Activated effector memory CD4-positive, alpha-beta T cell treated with anti-CD3 and anti-CD28 coated beads, Interleukin-2, amount 50 U/mL, for 16 hours (primary cell): ENCODE results near the gene CHST13.

Experiments used
- DNase-seq: peaks from one replicate; pipeline ENCODE4 v3.0.0-alpha.2; 2020

The CHST13 gene

DNA sequence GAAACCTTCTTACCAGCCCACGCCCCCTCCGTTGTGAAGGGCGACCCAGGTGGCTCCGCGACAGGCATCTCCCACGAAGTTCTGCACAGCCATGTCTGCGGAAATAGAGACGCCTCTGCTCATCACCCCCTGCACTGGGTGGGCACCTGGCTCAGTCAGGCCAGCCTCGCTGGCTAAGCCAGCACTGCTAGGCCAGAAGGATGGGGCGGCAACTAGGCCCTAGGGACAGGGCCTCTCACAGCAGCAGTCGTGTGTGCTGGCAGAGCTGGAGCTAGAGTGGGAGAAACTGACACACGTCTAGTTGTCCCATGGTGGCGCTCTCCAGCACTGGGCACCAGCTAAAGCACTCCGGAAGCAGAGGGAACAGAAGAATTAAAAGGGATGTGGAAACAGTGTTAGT is 35.8 kb upstream of the CHST13 start:
- DNase-seq = no peak

DNA sequence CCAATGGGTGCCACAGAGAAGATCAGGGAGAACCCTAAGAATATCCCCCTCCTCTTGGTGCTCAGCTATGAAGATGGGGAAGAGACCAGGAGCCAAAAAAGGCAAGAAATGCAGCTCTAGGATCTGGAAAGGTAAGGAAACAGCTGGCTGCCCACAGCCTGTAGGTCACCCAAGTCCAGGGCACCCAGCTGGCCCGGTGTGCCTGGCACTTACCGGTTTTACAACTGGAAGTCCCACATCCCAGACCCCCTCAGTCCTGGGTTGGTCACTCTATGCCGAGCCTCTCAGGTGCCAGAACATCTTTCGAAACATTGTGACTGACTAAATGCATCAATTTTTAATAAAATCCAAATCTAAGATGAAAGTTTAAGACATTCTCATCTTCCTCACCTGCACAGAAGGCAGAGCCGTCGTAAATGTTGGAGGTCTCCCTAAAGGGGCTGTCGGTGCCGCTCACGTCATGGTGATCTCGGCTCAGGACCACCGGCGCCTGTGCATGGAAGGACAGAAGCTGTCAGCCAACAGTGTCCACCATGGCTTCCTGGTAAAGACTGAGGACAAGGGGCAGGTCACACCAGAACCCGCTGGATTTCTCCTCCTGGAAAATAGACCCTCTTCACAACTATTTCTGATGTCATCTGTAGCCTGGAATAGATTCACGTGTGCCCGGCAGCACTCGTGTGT is 34.9 kb upstream of the CHST13 start:
- DNase-seq = no peak

DNA sequence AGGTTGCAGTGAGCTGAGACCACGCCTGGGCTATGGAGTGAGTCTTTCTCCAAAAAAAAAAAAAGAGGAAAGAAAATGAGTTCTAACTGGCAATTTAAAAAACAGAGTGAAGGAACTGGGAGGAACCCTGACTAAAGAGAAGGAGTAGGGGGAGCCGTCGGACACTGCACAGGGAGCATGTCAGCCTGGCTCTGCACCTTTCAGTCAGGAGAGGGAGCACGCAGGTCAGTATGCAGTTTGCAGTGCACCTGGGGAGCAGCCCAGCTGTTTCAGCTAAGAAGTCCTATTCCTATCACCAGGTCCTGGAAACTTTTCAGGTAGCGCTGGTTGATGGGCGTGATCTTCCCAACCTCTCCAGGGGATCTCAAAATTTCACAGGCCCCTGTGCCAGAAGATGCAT is 33.3 kb upstream of the CHST13 start:
- DNase-seq = no peak

DNA sequence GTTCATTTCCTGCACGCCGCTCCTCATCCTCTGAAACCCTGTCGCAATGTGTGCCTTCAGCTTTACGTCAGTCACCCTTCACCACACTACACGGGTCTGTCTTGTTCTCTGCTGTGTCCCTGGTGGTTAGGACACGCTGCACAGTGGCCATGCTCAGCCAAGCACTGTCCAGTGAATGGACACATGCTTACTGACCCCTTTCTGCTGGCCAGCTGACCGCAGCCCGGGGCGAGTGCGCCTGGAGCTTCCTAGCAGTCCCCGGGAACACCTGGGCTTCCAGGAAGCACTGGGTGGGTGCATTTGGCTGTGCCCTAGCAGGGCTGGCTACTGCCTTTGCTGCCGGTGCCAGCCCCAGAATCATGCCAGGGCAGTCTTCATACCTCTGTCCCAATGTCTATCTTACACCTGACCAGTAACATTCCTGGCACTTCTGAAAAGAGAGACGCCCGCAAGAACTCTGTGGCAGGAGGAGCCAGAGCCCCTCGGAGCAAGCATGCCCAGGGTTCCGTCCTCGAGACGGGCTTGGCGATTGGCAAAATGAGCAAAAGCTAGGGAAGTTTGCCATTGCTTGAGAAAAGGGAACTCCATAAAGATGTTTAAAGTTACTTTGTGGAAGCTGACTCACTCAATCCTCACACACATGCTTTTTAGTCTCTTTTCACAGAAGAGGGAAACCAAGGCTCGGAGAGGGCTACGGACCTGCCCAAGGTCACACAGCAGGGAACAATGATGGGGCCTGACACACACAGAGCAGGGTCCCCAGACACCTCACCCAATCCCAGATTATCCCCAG is 32.5 kb upstream of the CHST13 start:
- DNase-seq = no peak

DNA sequence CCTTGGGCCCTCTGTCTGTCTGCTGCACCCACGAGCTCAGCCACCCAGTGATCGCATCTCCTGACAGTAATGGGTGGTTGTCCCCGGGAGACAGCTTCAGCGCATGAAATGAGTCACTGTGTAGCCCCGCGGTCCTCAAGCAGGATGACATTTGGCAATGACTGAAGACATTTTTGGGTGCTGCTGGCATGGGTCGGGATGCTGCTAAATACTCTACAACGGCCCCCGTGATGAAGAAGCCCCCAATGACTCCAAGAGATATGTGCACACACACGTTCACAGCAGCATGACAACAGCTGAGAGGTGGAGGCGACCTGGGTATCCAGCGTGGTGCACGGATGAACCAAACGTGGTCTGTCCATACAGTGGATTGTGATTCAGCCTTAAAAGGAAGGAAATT is 30.9 kb upstream of the CHST13 start:
- DNase-seq = no peak

DNA sequence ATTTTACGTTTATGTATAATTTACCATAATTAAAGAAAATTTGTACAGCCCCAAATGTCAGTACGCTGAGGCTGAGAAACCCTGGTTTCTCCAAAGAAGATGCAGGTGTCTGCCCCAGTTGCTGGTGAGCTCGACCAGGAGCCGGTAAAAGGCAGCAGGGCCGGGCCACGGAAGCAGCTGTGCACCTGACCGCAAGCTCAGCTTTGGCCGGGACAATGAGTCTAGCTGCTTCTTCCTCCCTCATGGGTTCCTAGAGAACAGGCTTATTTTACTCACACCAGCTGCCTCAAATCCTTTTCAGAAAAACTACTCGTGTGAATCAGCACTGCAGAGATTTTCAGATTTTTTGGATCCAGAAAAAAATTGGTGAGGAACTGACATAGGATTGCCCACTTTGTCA is 30.2 kb upstream of the CHST13 start:
- DNase-seq = no peak

DNA sequence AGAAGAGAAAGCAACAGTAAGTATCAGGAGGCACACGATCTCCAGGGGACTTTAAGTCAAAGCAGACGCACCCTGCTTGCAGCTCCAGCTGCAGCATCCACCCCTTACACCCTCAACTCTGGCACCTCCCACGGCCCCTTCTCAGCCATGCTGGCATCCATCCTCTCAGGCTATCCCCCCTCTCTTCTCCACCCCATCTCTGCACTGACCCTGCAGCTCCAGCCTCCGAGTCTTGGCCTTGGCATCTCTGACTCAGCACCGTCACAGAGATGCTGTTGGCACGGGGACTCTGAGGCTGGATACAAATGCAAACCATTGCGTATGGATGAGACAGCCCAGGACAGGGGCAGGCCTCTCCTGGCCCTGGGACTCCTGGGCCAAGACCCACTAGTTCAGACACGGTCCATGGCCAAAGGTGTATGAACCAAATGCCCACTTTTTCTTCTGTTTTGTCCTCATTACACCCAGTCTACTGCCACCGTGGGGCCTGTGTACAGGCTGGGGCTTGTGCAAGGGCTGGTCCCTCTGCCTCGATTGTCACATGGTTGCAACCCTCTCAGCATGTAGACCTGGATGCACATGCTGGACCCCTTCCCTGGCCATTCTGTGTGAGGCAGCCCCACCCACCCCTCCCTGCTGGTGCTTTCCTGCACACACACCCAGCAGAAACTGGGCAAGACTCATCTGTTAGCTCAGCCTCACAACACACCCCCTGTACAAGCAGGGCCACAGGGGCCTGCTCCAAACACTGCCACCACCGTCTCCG is 29.6 kb upstream of the CHST13 start:
- no peak for DNase-seq

DNA sequence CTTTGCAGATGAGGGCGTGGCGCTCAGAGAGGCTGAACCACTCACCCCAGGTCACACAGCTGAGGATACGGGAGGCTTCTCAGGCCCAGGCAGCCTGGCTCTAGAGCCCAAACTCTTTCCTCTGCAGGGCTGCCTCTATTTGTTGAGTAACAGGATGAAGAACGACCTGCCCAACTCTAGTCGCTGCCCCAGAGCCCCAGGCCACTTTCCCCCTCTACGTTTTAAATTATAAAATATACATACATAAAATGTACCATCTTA is 29.1 kb upstream of the CHST13 start:
- DNase-seq = no peak

DNA sequence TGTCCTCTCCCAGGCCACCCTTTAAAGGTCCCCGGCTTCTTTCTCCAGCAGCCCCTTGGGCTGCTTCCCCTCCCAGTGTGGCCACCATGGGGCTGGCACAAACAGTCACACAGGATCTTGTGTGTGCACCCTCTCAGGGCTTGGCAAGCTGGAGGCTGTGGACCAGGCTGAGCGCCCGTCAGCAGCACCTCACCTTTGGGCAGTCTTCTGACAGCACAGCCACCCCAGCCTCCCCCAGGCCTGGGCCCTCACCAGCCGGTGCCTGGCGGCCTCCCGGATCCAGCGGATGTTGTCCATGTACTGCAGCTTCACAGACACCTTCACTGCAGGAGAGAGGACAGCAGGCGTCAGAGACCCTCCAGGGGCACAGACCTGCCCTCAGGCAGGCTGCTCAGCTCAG is 28.2 kb upstream of the CHST13 start:
- no peak for DNase-seq

DNA sequence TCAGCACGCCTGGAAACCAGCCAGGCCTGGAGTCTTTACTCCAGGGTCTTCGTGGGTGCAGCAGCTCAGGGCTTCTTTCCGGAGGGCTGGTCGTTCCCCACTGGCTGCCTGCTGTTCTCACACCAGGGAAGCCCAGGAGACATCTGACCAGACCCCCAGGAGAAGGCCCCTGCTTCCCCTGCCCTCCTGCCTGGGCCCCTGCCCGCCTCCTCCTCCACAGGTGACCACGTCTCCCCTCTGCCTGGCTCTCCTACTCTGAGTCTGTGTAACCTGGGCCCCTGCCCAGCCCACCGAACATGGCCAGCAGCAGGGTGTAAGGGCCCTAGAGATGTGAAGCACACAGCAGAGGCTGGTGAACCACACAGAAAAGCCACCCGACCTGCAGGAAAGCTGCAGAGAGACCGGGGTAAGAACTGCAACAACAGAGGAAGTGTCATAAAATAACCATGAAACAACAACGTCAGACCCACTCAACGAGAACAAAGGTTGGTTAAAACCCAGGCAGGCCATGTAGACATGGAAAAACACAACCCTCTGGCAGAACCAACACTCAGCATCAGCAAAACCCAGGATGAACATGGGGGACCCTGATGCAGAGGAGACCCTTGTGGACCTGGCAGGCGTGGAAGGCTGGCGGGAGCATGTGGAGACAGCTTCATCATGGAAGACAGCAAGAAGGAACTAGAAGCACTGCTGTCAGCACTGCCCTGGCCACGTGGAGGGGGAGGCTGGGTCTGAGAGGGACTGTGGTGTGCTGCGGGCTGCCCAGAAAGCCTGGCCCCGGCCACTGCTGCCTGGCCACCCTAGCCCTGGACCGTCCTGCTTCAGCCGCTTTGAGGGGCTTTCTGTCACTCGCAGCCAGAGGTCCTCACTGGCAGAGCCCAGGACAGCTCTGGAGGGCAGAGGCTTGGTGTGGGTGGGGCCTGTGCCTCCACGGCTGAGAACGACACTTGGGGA is 26.8 kb upstream of the CHST13 start:
- DNase-seq = no peak

DNA sequence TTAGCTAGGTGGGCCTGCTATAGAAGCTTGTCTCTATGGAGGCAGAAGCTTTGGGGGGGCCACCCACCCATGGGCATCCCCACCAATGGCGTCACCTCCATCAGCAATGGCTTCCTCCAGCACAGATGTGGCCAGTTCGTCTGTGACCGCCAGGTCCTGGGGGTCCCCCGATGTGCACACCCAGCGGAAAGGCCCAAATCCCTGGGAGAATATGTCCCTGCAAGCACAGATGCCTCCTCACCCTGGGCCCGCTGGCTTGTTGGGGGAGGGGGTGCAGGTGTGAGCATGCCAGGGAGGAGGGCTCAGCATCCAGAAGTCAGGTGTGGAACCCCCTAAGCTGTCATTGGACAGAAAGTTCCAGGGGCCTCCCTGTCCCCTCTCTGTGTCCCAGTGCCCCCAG is 26.0 kb upstream of the CHST13 start:
- no peak for DNase-seq

DNA sequence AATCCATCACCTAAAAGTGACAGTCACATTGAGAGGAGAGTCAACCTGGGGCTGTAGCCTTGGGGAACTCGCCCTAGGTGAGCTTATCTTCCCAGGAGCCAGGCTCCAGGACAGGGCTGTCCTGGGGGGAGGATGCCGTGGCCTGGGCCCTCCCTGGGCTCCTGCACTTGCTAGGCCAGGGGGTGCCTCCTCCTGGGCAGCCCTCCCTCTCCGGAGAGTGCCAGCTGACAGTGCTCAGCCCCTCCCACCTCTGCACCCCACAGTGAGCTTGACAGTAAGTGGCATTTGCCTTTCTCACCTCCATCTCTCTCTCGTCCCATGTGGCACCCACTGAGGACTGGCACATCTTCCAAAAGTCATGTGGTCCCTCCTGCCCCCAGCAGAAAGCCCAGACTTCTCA is 25.5 kb upstream of the CHST13 start:
- DNase-seq = no peak

DNA sequence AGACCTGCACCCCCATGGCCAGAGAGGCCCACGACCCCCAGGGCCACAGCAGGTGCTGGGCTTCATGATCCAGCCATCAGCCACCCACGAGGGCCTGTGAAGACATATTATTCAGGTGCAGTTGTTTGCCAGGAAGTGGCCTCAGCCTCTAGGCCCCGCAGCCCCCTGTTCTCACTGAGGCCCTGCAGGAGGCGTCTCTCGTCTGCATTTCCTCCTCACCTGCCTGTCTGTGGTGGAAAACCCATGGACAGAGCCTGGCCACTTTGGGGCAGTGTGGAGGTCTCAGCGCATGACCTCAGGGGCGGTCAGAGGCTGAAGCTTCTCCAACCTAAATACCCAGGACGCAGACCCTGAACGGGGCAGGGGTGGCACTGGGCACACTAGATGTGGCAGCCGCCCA is 25.0 kb upstream of the CHST13 start:
- no peak for DNase-seq

DNA sequence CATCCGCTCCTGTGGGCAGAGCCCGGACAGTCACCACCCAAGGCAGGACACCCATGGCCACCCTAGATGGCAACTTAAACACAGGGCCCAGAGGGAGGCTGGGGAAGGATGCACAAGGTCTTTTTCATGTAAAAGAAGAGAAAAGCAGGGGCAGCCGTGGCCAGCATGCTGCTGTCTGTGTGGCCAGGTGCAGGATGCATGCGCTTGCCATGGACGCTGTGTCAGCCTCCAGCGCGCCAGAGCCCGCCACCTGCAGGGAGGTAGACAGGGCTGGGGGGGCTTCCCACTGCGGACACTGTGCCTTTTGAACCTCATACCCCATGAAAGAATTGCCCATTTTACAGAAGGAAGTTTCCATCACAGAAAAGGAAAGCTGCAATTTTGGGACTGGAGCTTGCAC is 24.6 kb upstream of the CHST13 start:
- DNase-seq = no peak

DNA sequence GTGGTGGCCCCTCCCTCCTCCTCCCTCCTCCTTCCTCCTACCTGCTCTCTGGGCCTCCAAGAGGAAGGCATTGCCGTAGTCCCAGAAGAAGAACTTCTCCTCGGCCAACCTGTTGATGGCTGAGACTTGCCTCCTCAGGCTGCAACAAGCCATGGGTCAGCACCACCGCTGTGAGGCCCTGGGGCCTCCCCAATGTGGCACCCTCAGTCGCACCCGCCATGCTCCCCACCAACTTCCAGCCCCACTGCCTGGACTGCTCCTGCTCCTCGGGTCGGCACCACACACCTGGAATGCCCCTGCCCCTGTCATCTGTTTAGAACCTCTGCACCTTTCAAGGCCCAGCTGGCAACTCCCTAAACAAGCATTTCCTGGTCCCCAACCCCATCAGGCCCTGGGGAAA is 23.9 kb upstream of the CHST13 start:
- DNase-seq = no peak

DNA sequence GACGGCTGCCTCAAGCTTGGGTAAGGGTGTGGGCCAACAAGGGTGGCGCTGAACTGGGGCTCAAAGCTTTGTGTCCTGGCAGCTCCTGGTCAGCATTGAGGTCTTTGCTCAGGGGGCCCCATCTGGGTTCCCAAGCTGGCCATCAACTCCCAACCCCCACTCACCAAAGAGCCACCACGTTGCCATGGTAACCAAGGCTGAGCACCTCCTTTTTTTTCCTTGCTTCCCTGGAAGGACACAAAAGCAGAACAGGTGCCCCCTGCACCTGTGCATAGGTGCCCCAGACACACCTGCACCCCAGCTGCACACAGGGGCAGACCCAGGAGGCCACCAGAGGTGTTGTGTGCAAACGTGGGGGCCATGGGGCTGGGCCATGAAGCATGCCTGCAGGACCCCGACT is 22.9 kb upstream of the CHST13 start:
- no peak for DNase-seq

DNA sequence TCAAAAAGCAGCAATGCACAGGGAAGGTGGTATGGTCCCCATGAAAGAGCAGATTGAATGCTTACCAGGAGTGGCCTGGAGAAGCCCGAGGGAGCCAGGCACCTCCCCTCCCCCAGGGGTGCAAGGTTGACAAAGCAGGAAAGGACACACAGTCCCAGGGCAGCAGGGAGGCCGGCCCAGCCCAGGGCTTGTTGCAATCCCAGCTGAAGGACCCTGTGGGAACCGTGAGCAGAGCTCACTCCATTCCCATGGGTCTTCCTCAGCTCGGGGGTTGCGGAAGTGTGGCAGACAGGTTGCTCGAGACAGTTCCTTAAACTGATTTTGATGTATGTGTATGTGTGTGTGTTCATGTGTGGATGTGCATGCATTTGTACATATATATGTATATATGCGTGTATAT is 22.2 kb upstream of the CHST13 start:
- no peak for DNase-seq

DNA sequence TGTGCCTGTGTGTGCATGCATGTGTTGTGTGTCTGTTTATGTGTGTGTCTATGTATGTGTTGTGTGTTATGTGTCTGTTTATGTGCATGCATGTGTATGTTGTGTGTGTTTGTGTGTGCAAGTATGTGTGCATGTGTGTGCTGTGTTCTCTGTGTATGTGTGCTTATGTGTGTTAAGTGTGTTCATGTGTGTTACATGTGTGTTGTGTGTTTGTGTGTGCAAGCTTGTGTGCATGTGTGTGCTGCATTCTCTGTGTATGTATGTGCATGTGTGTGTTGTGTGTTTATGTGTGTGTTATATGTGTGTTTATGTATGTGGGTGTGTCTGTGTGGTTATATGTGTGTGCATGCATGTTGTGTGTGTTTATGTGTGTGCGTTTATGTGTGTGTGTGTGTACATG is 21.3 kb upstream of the CHST13 start:
- DNase-seq = no peak

DNA sequence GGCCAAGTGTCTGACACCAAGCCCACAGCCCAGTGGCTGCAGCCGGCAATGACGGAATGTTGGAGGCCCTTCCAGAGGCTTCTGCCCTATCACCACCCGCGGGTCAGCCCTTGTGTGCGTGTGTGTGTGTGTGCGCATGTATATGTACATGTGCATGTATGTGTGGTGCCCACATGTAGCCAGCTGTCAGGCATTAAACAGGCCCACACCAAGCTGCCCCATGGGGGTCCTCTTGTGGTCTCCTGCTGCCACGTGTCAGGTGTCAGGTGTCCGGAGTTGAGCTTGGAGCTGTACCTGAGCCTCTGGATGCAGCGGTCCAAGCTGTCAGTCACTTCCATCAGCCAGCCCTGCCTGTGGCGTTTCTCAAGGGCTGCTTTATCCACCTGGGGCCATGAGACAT is 20.3 kb upstream of the CHST13 start:
- no peak for DNase-seq

DNA sequence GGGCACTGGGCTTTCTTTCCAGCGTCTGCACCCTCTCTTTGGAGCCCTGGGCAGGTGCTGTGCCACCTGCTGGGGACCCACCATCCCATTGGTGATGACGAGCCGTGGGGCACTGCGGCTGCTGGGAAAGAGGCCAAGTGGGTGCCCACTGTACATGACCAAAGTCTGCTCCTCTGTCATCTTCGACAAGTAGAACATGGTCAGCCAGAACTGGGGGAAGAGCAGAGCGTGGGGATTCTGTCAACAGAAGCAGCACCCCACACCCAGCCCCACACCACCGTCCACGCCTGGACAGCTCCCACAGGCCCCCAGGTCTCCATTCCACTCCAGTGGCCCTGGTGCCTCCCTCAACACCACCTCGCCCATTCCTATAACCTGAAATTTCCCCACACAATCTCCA is 16.1 kb upstream of the CHST13 start:
- DNase-seq = no peak

DNA sequence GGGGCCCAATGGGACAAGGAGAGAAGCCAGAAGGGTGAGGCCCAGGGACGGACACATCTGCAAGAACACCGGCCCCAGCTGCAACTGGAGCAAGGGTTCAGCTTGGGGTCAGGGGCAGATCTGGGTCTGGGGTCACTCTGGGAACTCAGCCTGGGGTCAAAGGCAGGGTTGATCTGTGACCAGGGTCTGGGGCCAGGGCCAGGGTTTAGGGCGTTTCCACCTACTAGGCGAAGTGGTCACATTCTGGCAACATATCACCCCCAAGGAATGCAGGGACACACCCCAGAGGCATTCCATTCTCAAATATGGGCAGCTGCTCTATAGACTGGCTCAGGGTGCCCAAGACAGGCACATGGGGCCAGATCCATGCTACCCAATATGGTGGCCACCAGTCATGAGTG is 15.4 kb upstream of the CHST13 start:
- no peak for DNase-seq

DNA sequence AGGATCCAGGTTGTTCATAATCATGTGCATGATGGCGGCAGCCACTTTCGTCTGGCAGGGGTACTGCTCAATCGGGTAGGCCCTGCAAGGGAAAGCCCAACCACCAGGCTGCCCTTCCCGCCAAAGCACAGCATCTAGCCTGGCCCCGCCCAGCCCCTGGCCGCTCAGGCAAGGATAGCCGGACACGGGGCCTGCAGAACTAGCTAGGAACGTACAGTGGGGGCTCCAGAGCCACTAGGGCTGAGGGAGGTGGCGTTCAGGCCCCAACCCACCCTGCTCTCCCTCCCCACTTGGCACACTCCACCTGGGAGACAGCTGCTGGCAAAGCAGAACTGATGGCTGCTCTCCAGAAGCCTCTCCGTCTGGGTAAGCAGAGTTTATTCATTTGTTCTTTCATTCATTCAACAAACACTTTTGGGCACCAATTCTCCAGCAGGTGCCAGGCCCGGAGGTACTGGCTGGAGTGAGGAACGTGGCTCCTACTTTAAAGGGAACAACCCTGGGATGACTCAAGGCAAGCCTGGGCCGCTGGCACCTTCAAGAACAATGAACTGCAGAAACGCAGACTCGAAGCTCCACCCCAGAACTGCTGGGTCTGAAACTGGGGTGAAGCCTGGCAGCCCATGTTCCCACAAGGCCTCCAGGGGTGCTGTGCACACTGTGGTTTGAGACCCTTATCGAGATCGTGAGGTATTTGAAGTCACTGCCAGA is 14.2 kb upstream of the CHST13 start:
- DNase-seq = peak; percentile 42
